SK-N-SH (cell line): Measurements from ENCODE around the gene TMEM126A. TPM values are rescaled to one million over a fixed set of nuclear protein-coding genes. Genes with fewer than 3 reads are reported as not detected.

ENCODE experiments used
- CTCF ChIA-PET: fragments of 300-600, 350-600 bp; formaldehyde crosslinking; extraction: SDS; loops from one replicate; lab custom pipeline; 2021; lab: Yijun Ruan, JAX
- POLR2A ChIA-PET: fragments of 350-600 bp; sonication (Branson Sonifier 250); formaldehyde crosslinking; extraction: SDS; loops from one replicate; lab custom pipeline; 2020; ENCODE audit warnings: antibody characterized with exemption, inconsistent platforms; lab: Yijun Ruan, JAX
- DNase-seq: peaks from one replicate; pipeline ENCODE4 v3.0.0; 2012
- H2AFZ ChIP-seq: fragments of 200-600 bp; sonication (generic); 2 replicates; pipeline ENCODE4 v1.8.1; 2016; ENCODE audit warnings: antibody characterized with exemption, mild to moderate bottlenecking, low read depth
- H3F3A ChIP-seq: fragments of 200-600 bp; sonication (generic); replicated peaks from 2 replicates; pipeline ENCODE3; 2016; ENCODE audit warnings: antibody characterized with exemption, mild to moderate bottlenecking; ENCODE audit not compliant: insufficient read depth
- H3K27ac ChIP-seq, 2 experiments: fragments of 200-500 bp in 1 of 2; fragments of 200-600 bp in 1 of 2; sonication (Bioruptor generic) in 1 of 2; sonication (generic), shearing (Covaris generic) in 1 of 2; 2 replicates each; pipeline versions ENCODE4 v1.5.1 to v1.6.1; 2014 to 2016; ENCODE audit warnings: low read depth in 2 of 2, inconsistent platforms in 1 of 2, low read length in 1 of 2, mild to moderate bottlenecking in 1 of 2, mixed read lengths in 1 of 2
- H3K27me3 ChIP-seq: fragments of 200-600 bp; sonication (generic), shearing (Covaris generic); 2 replicates; pipeline ENCODE4 v1.6.1; 2016; ENCODE audit warnings: mixed run types; ENCODE audit not compliant: insufficient read depth
- H3K36me3 ChIP-seq, 2 experiments: fragments of 200-500 bp in 1 of 2; fragments of 200-600 bp in 1 of 2; sonication (Bioruptor generic) in 1 of 2; sonication (generic) in 1 of 2; replicated peaks in 1 of 2; 2 replicates each; pipeline versions ENCODE3 to v1.5.1; 2014 to 2016; ENCODE audit warnings: low read length in 1 of 2, mild to moderate bottlenecking in 1 of 2; ENCODE audit not compliant: insufficient read depth in 2 of 2, control insufficient read depth in 1 of 2
- H3K4me1 ChIP-seq, 2 experiments: fragments of 200-500 bp in 1 of 2; fragments of 200-600 bp in 1 of 2; sonication (Bioruptor generic) in 1 of 2; sonication (generic), shearing (Covaris generic) in 1 of 2; 2 replicates each; pipeline versions ENCODE4 v1.5.1 to v1.6.1; 2014 to 2016; ENCODE audit warnings: low read depth in 1 of 2, low read length in 1 of 2, mixed run types in 1 of 2; ENCODE audit not compliant: insufficient read depth in 2 of 2, control insufficient read depth in 1 of 2
- H3K4me2 ChIP-seq: fragments of 200-600 bp; sonication (generic), shearing (Covaris generic); 2 replicates; pipeline ENCODE4 v1.6.1; 2017; ENCODE audit warnings: mixed run types
- H3K4me3 ChIP-seq, 2 experiments: fragments of 200-500 bp in 1 of 2; fragments of 200-600 bp in 1 of 2; sonication (Bioruptor generic) in 1 of 2; sonication (generic), shearing (Covaris generic) in 1 of 2; 2 replicates each; pipeline versions ENCODE4 v1.5.1 to v1.8.1; 2014 to 2016; ENCODE audit warnings: low read depth in 2 of 2, inconsistent platforms in 1 of 2, low read length in 1 of 2, mild to moderate bottlenecking in 1 of 2, mixed read lengths in 1 of 2, moderate library complexity in 1 of 2
- H3K79me2 ChIP-seq: fragments of 200-600 bp; sonication (generic); 2 replicates; pipeline ENCODE4 v1.8.1; 2017; ENCODE audit warnings: mild to moderate bottlenecking; ENCODE audit not compliant: insufficient read depth
- H3K9ac ChIP-seq: fragments of 200-600 bp; sonication (generic); 2 replicates; pipeline ENCODE4 v1.6.1; 2017; ENCODE audit warnings: mixed run types
- H3K9me2 ChIP-seq: fragments of 200-600 bp; sonication (generic); 2 replicates; pipeline ENCODE4 v1.6.1; 2017; ENCODE audit warnings: mixed run types
- H3K9me3 ChIP-seq: fragments of 200-600 bp; sonication (generic); 2 replicates; pipeline ENCODE4 v1.6.1; 2017; ENCODE audit warnings: mixed run types, mild to moderate bottlenecking, moderate library complexity
- H4K20me1 ChIP-seq: fragments of 200-600 bp; sonication (generic); 2 replicates; pipeline ENCODE4 v1.6.1; 2017; ENCODE audit warnings: mild to moderate bottlenecking, mixed run types; ENCODE audit not compliant: insufficient read depth
- CHD2 ChIP-seq: fragments of 150-350 bp; IDR thresholded peaks from 2 replicates; pipeline ENCODE4 v1.6.1; 2018; ENCODE audit warnings: low read length; ENCODE audit not compliant: partially characterized antibody
- CTCF ChIP-seq: fragments of 200-600 bp; sonication (generic); IDR thresholded peaks from 2 replicates; pipeline ENCODE4 v1.6.1; 2017; ENCODE audit warnings: antibody characterized with exemption, mild to moderate bottlenecking, moderate library complexity
- ELF1 ChIP-seq: IDR thresholded peaks from 2 replicates; pipeline ENCODE4 v1.4.0; 2012
- EP300 ChIP-seq, 2 experiments: IDR thresholded peaks; 2 replicates each; pipeline versions ENCODE4 v1.4.0 to v1.6.1; 2012; ENCODE audit warnings: borderline replicate concordance in 1 of 2, low read depth in 1 of 2, low read length in 1 of 2
- EZH2phosphoT487 ChIP-seq: fragments of 200-600 bp; sonication (generic); IDR thresholded peaks from 2 replicates; pipeline ENCODE4 v1.6.1; 2017; ENCODE audit warnings: low read depth, mixed run types, mild to moderate bottlenecking, antibody characterized with exemption, moderate library complexity, borderline replicate concordance
- FOXM1 ChIP-seq: IDR thresholded peaks from 2 replicates; pipeline ENCODE4 v1.4.0; 2012; ENCODE audit warnings: low read depth, mild to moderate bottlenecking
- GATA2 ChIP-seq: sonication (generic); formaldehyde crosslinking; IDR thresholded peaks from 2 replicates; pipeline ENCODE4 v1.5.0; 2020; ENCODE audit warnings: mild to moderate bottlenecking, missing genetic modification reagents
- JUND ChIP-seq: IDR thresholded peaks from 2 replicates; pipeline ENCODE4 v1.4.0; 2012
- MEF2A ChIP-seq: IDR thresholded peaks from 2 replicates; pipeline ENCODE4 v1.4.0; 2012; ENCODE audit warnings: low read depth, borderline replicate concordance
- PBX3 ChIP-seq: IDR thresholded peaks from 2 replicates; pipeline ENCODE4; 2012
- POLR2AphosphoS5 ChIP-seq: IDR thresholded peaks from 2 replicates; pipeline ENCODE4 v1.6.1; 2012; ENCODE audit warnings: low read depth, low read length
- RAD21 ChIP-seq: IDR thresholded peaks from 2 replicates; pipeline ENCODE4 v1.6.1; 2012; ENCODE audit warnings: mild to moderate bottlenecking, low read length
- REST ChIP-seq: IDR thresholded peaks from 2 replicates; pipeline ENCODE4 v1.6.1; 2012; ENCODE audit warnings: mild to moderate bottlenecking, low read depth, low read length, moderate library complexity
- SIN3A ChIP-seq: IDR thresholded peaks from 2 replicates; pipeline ENCODE4 v1.6.1; 2012; ENCODE audit warnings: low read depth, mild to moderate bottlenecking, low read length, moderate library complexity, borderline replicate concordance
- USF1 ChIP-seq: IDR thresholded peaks from 2 replicates; pipeline ENCODE4 v1.4.0; 2012; ENCODE audit warnings: low read depth, borderline replicate concordance
- USF2 ChIP-seq: fragments of 150-350 bp; IDR thresholded peaks from 2 replicates; pipeline ENCODE4 v1.6.1; 2017; ENCODE audit warnings: antibody characterized with exemption, low read length, low read depth, borderline replicate concordance
- ZBTB33 ChIP-seq: IDR thresholded peaks from 2 replicates; pipeline ENCODE4 v1.4.0; 2012; ENCODE audit warnings: low read depth, borderline replicate concordance
- WGBS: methylation state at CpG from one replicate; pipeline ENCODE4 v1.1.6; 2017; ENCODE audit warnings: low lambda C conversion rate; 5-methylcytosine and 5-hydroxymethylcytosine counted together
- polyA plus RNA-seq, 3 experiments: library from polyadenylated mRNA; depleted of rRNA; stranded (reverse); fragments of >200 nt; gene quantifications; 2 replicates each; pipeline ENCODE4 v1.2.3, GENCODE V29; 2012

Gene TMEM126A
- polyA plus RNA-seq, 1 of the 3 experiments (the other 2 are of a cell fraction): 30.5 TPM

- no peaks in the 10 kb centered on the region for H3K27me3 ChIP-seq
- H3K9me3 ChIP-seq: no peaks in the 10 kb centered on the region
- H3K79me2 ChIP-seq: peaks cover 30% of the 10 kb centered on the region
- H3K4me3 ChIP-seq: no peak overlapping the region
- DNase-seq: no peak
- TF ChIP-seq PBX3 (no peak), GATA2 (CRISPR knock-in tag) (no peak), FOXM1 (no peak), EZH2phosphoT487 (no peak), USF1 (no peak), SIN3A (no peak), ELF1 (no peak), POLR2AphosphoS5 (no peak), MEF2A (no peak), JUND (no peak), EP300 (IDR thresholded peaks at IDR 0.05; ENCODE audit: borderline replicate concordance in 1 of 2, low read depth in 1 of 2, low read length in 1 of 2) (no peak), CHD2 (no peak), USF2 (no peak), CTCF (no peak), RAD21 (no peak), REST (no peak), ZBTB33 (no peak)
- CTCF ChIA-PET: no interaction called here
- H3K4me1 ChIP-seq: peaks cover 0 to 4% of the 10 kb centered on the region in 2 experiments; a peak in 2 of 4 replicates
- no peak overlapping the region for H3K9ac ChIP-seq
- peaks cover 26% of the 10 kb centered on the region for H4K20me1 ChIP-seq
- H3K27ac ChIP-seq: no peak overlapping the region
- H3F3A ChIP-seq: no peaks in the 10 kb centered on the region
- POLR2A ChIA-PET: no interaction called here
- 84% methylated on average over 3 of the region's 3 CpGs for WGBS
- H3K36me3 ChIP-seq: peaks cover 17 to 18% of the 10 kb centered on the region in 2 experiments
- H3K4me2 ChIP-seq: no peak overlapping the region
- no peak overlapping the region for H2AFZ ChIP-seq
- H3K9me2 ChIP-seq: 0 out of 2 replicates have a peak, but pooled peaks cover 3% of the 10 kb centered on the region
Measured at GRCh38 chr11:85666687-85667086, 18.9 kb downstream of the TMEM126A start.
